Breast epithelium (tissue), 4 donors: ENCODE measurements around the gene C4BPB. TPM values are rescaled to one million over a fixed set of nuclear protein-coding genes. Genes with fewer than 3 reads are reported as not detected.

Experiments used
- DNase-seq, 2 donors: peaks; one replicate each; pipeline ENCODE4 v3.0.0-alpha.2; 2019; ENCODE audit warnings: low spot score in 2 of 2
- H3K27ac ChIP-seq, 2 donors: fragments of 200-600 bp; sonication (generic) in 1 of 2; one replicate each; pipeline ENCODE4 v1.5.1; 2016 to 2019; ENCODE audit warnings: mild to moderate bottlenecking in 1 of 2
- H3K27me3 ChIP-seq, 2 donors: fragments of 200-600 bp; sonication (generic) in 1 of 2; one replicate each; pipeline versions ENCODE4 v1.5.1 to v1.6.0; 2017 to 2019; ENCODE audit warnings: control low read depth in 1 of 2, mild to moderate bottlenecking in 1 of 2
- H3K36me3 ChIP-seq: fragments of 200-600 bp; one replicate; pipeline ENCODE4 v1.5.1; 2019
- H3K4me1 ChIP-seq, 2 donors: fragments of 200-600 bp; sonication (generic); one replicate each; pipeline ENCODE4 v1.5.1; 2016 to 2019; ENCODE audit warnings: control low read depth in 1 of 2
- H3K4me3 ChIP-seq, 3 donors: fragments of 200-600 bp; sonication (generic); 1 replicate in 2 of 3; 2 replicates in 1 of 3; pipeline ENCODE4 v1.5.1; 2016 to 2019; ENCODE audit warnings: mild to moderate bottlenecking in 3 of 3, moderate library complexity in 2 of 3
- H3K9me3 ChIP-seq, 2 donors: fragments of 200-600 bp; sonication (generic) in 1 of 2; one replicate each; pipeline ENCODE4 v1.5.1; 2016 to 2019; ENCODE audit warnings: control low read depth in 1 of 2
- POLR2A ChIP-seq: fragments of 450-650 bp; IDR thresholded peaks from one replicate; pipeline ENCODE4 v1.6.1; 2016; ENCODE audit warnings: antibody characterized with exemption, mild to moderate bottlenecking, moderate library complexity
- POLR2AphosphoS5 ChIP-seq, 3 donors: sonication (generic); formaldehyde crosslinking; IDR thresholded peaks; one replicate each; pipeline ENCODE4 v1.6.1; 2017; ENCODE audit warnings: antibody characterized with exemption in 3 of 3
- intact Hi-C: fragments of 100-400 bp; cut with DNase I; formaldehyde crosslinking; loops from one replicate; pipeline ENCODE4 v1.15.1; 2023; ENCODE audit warnings: low total_unique reads
- total RNA-seq, 3 donors: library from RNA; depleted of rRNA; stranded (reverse); fragments of >200 nt; gene quantifications; one replicate each; pipeline ENCODE4 v1.1.0, GENCODE V29; 2016
- TF ChIP-seq, protein P1 (sequence below), 3 donors: fragments of 450-650 bp; IDR thresholded peaks; one replicate each; pipeline ENCODE4 v1.5.1; 2016 to 2017; ENCODE audit warnings: antibody characterized with exemption in 3 of 3, mild to moderate bottlenecking in 3 of 3, moderate library complexity in 3 of 3

Gene C4BPB
- total RNA-seq, 3 donors from 2014 or later: 0.80 to 3.1 (median 0.98) TPM

- H3K36me3 ChIP-seq: no peaks in the 10 kb centered on the region
- peak overlapping the region; percentile 92 to 96 for H3K27ac ChIP-seq
- peak overlapping the region; percentile 62 to 90 (median 87) for H3K4me3 ChIP-seq
- TF ChIP-seq POLR2A (no peak), POLR2AphosphoS5 (IDR thresholded peaks at IDR 0.05) (peak; percentile 43 to 67 (median 66))
- TF ChIP-seq, protein P1, sequence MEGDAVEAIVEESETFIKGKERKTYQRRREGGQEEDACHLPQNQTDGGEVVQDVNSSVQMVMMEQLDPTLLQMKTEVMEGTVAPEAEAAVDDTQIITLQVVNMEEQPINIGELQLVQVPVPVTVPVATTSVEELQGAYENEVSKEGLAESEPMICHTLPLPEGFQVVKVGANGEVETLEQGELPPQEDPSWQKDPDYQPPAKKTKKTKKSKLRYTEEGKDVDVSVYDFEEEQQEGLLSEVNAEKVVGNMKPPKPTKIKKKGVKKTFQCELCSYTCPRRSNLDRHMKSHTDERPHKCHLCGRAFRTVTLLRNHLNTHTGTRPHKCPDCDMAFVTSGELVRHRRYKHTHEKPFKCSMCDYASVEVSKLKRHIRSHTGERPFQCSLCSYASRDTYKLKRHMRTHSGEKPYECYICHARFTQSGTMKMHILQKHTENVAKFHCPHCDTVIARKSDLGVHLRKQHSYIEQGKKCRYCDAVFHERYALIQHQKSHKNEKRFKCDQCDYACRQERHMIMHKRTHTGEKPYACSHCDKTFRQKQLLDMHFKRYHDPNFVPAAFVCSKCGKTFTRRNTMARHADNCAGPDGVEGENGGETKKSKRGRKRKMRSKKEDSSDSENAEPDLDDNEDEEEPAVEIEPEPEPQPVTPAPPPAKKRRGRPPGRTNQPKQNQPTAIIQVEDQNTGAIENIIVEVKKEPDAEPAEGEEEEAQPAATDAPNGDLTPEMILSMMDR (IDR thresholded peaks at IDR 0.05): no peak
- intact Hi-C loops: no loop called here
- peaks cover 0 to 16% of the 10 kb centered on the region in 2 donors for H3K4me1 ChIP-seq
- H3K27me3 ChIP-seq: no peaks in the 10 kb centered on the region
- DNase-seq: peak; percentile 87 to 92
- H3K9me3 ChIP-seq: no peaks in the 10 kb centered on the region
These were observed 38.0 kb upstream of the C4BPB start for GRCh38 chr1:207050480-207051190.

DNA sequence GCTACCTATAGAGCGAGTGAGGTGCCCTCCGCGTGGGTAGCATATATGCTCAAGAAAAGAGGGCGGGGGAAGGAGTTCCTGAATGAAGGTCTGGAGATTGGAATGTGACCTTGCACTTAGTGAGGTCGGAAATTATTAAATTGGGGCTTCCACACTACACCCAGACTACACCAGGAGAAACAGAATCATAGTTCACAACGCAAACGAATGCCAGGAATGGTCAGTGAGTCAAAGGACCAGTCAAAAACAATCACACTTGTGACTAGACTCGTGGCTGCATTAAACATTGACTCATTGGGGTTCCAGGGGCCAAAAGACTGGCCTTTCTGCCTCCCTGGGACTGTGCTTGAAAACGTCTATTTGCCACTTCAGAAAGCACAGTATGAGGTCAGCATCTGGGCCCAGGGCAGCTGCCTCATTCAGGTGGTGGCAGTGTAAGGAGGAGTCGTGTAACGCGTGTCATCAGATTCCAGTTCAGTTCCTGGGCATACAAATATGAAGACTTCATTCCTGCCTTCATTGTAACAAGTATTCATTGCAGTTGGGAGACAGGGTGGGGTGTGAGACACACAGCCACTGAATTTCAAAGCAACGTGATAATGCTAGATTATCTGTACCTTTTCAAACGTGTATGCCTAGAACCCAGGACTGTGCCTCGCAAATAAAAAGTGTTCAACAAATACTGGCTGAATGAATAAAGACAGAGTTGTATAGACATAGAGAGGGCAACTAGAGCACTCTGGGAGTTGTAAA lies 37.3 kb upstream of the C4BPB start, which contains the start of gene YOD1:
YOD1 (minus strand) TSS at position 18 of the 753 bp plus-strand sequence. CDS start 178 bp downstream, outside the sequence.
- intact Hi-C loops: no loop called here
- H3K36me3 ChIP-seq: no peaks in the 10 kb centered on the region
- H3K9me3 ChIP-seq: no peaks in the 10 kb centered on the region
- peaks cover 0 to 16% of the 10 kb centered on the region in 2 donors for H3K4me1 ChIP-seq
- DNase-seq: no peak
- no peaks in the 10 kb centered on the region for H3K27me3 ChIP-seq
- H3K27ac ChIP-seq: peak within 1 kb of the TSS; percentile 92 to 96
- H3K4me3 ChIP-seq: peak within 1 kb of the TSS; percentile 62 to 90 (median 87)
- TF ChIP-seq, protein P1 (IDR thresholded peaks at IDR 0.05): no peak
- no peak for TF ChIP-seq POLR2AphosphoS5 (IDR thresholded peaks at IDR 0.05)
- no peak for TF ChIP-seq POLR2A

DNA sequence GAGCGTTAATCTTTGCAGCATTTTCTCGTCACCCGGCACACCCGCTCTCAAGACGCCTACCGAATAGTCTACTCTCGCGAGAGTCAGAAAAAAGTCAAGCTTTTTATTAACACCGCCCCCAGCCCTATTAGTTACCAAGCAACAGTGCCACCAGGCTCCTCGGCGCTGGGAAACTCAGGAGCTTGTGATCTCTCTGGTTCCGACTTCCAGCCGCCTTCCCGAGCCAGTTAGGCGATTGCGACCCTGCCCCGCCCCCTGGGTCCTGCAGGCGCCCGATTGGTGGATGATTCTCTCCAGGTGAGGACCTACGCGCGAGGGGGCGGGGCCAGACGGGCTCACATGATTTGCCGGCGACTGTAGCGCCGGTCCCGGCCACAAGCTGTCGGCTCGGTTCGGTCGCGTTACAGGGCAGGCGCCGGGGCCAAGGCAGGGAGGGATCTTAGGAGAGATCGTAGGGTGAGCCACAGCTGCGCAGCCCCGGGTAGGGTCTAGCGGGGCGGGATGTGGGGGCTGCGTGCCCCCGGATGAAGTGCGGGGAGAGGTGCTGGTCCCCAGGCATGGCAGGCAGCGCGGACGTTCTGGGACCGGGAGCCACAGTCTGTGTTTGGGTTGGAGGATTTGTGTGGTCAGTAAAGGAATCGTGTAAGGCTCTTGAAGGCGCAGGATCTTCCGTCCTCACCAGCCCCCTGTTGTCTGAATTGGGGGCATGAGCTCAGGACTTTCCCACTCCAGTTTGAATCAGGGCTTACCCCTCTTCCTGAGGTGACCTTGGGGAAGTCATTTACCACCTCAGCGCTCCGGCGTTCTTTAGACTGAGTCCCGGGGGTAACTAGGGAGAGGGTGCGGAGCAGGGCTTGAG lies 35.5 kb upstream of the C4BPB start, which contains the start of gene PFKFB2:
PFKFB2 (plus strand) TSS at position 365 of the 859 bp plus-strand sequence. CDS start 1,443 bp downstream, outside the sequence.
- Histone ChIP-seq H3K36me3 (no peaks in the 10 kb centered on the region), H3K27ac (peak within 1 kb of the TSS; percentile 92 to 96), H3K4me3 (peak within 1 kb of the TSS; percentile 65 to 77 (median 71)), H3K9me3 (no peaks in the 10 kb centered on the region), H3K4me1 (peaks cover 0 to 9% of the 10 kb centered on the region in 2 donors), H3K27me3 (no peaks in the 10 kb centered on the region)
- intact Hi-C loops: no loop called here
- TF ChIP-seq POLR2AphosphoS5 (IDR thresholded peaks at IDR 0.05) (peak; percentile 62 to 96 (median 85)), POLR2A (peak; percentile 92)
- TF ChIP-seq, protein P1 (IDR thresholded peaks at IDR 0.05): peak; percentile 58 to 74 (median 69)
- DNase-seq: peak; percentile 99 to 100

- Histone ChIP-seq H3K27ac (peak overlapping the region in 1 of 2 donors; percentile 29), H3K36me3 (no peaks in the 10 kb centered on the region), H3K27me3 (no peaks in the 10 kb centered on the region), H3K4me1 (peaks cover 0 to 9% of the 10 kb centered on the region in 2 donors), H3K4me3 (no peak overlapping the region), H3K9me3 (no peaks in the 10 kb centered on the region)
- TF ChIP-seq, protein P1 (IDR thresholded peaks at IDR 0.05): no peak
- no peak for TF ChIP-seq POLR2AphosphoS5 (IDR thresholded peaks at IDR 0.05)
- TF ChIP-seq POLR2A: no peak
- intact Hi-C loops: no loop called here
- no peak for DNase-seq
These were observed 34.2 kb upstream of the C4BPB start for GRCh38 chr1:207054491-207054890.
